Upper lobe of left lung (tissue), 6 donors: ENCODE results near the gene TARDBP. TPM values are rescaled to one million over a fixed set of nuclear protein-coding genes. Genes with fewer than 3 reads are reported as not detected.

Experiments
- ATAC-seq, 2 donors: fragments of 200-7000 bp; cut with Tn5 transposase; one replicate each; pipeline ENCODE4 v1.9.1; 2022; ENCODE audit warnings: mild to moderate bottlenecking in 2 of 2, moderate library complexity in 2 of 2; ENCODE audit not compliant: low FRiP score in 2 of 2
- DNase-seq, 2 donors: peaks; one replicate each; pipeline ENCODE4 v3.0.0-alpha.2; 2019 to 2020
- H3K27ac ChIP-seq, 4 donors: fragments of 200-600 bp; sonication (generic); one replicate each; pipeline ENCODE4 v1.5.1; 2016 to 2019
- H3K27me3 ChIP-seq, 4 donors: fragments of 200-600 bp; sonication (generic); one replicate each; pipeline ENCODE4 v1.5.1; 2017 to 2019
- H3K36me3 ChIP-seq, 4 donors: fragments of 200-600 bp; sonication (generic); one replicate each; pipeline ENCODE4 v1.5.1; 2016 to 2019
- H3K4me1 ChIP-seq, 4 donors: fragments of 200-600 bp; sonication (generic); one replicate each; pipeline ENCODE4 v1.5.1; 2018 to 2019
- H3K4me3 ChIP-seq, 4 donors: fragments of 200-600 bp; sonication (generic); one replicate each; pipeline ENCODE4 v1.5.1; 2017 to 2019; ENCODE audit warnings: mild to moderate bottlenecking in 2 of 4, moderate library complexity in 1 of 4
- H3K9me3 ChIP-seq, 4 donors: fragments of 200-600 bp; sonication (generic); one replicate each; pipeline ENCODE4 v1.5.1; 2018 to 2019
- CTCF ChIP-seq, 6 experiments: fragments of 450-650 bp in 4 of 6; fragments of 200-600 bp in 2 of 6; sonication (generic) in 2 of 6; IDR thresholded peaks; one replicate each; pipeline ENCODE4 v1.5.1; 2016 to 2019; ENCODE audit warnings: antibody characterized with exemption in 6 of 6
- EP300 ChIP-seq, 4 donors: sonication (generic); formaldehyde crosslinking; IDR thresholded peaks; one replicate each; pipeline ENCODE4 v1.5.1; 2017; ENCODE audit warnings: antibody characterized with exemption in 4 of 4, control low read depth in 2 of 4
- POLR2A ChIP-seq, 4 donors: fragments of 450-650 bp; IDR thresholded peaks; one replicate each; pipeline ENCODE4 v1.5.1; 2016 to 2017; ENCODE audit warnings: antibody characterized with exemption in 4 of 4, mild to moderate bottlenecking in 2 of 4
- POLR2AphosphoS5 ChIP-seq, 2 donors: sonication (generic); formaldehyde crosslinking; IDR thresholded peaks; one replicate each; pipeline ENCODE4 v1.5.1; 2017; ENCODE audit warnings: antibody characterized with exemption in 2 of 2
- WGBS, 2 donors: methylation state at CpG; one replicate each; pipeline ENCODE4 v1.1.5; 2017 to 2018; 5-methylcytosine and 5-hydroxymethylcytosine counted together
- total RNA-seq, 6 donors: library from RNA; depleted of rRNA in 4 of 6; stranded (reverse); fragments of >200 nt in 4 of 6; gene quantifications; one replicate each; pipeline versions ENCODE4 v1.1.0 to v1.2.1, GENCODE V29; 2016 to 2021
- donor health status: DM: no; HTN: no; CAD: no; lungs with moderate emphysema.
- donor health status: DM: no; HTN: yes; CAD: no; lungs with severe emphysema.

Gene TARDBP
- total RNA-seq, 6 donors from 2014 or later, result 108 to 388 (median 138) TPM

GRCh38 chr1:11054666-11055065 lies 42.2 kb downstream of the TARDBP start:
- DNase-seq (no peak), ATAC-seq (no peak)
- 84 to 92% methylated on average over 11 to 20 of the region's 22 CpGs for WGBS, 2 donors
- no peak overlapping the region for H3K4me3 ChIP-seq
- no peaks in the 10 kb centered on the region for H3K27me3 ChIP-seq
- no peaks in the 10 kb centered on the region for H3K9me3 ChIP-seq
- peaks cover 6 to 40% (median 31%) of the 10 kb centered on the region in 4 donors for H3K36me3 ChIP-seq
- H3K27ac ChIP-seq, result no peak overlapping the region
- H3K4me1 ChIP-seq, result peaks cover 8 to 16% (median 13%) of the 10 kb centered on the region in 4 donors
- TF ChIP-seq CTCF (IDR thresholded peaks at IDR 0.05) (no peak), POLR2AphosphoS5 (IDR thresholded peaks at IDR 0.05) (no peak), POLR2A (IDR thresholded peaks at IDR 0.05) (no peak), EP300 (IDR thresholded peaks at IDR 0.05) (no peak)

GRCh38 chr1:11055676-11056075 lies 43.2 kb downstream of the TARDBP start:
- Histone ChIP-seq H3K27ac (no peak overlapping the region), H3K36me3 (peaks cover 6 to 40% (median 31%) of the 10 kb centered on the region in 4 donors), H3K4me1 (peaks cover 10 to 18% (median 15%) of the 10 kb centered on the region in 4 donors), H3K4me3 (no peak overlapping the region), H3K9me3 (no peaks in the 10 kb centered on the region), H3K27me3 (no peaks in the 10 kb centered on the region)
- ATAC-seq (no peak), DNase-seq (no peak)
- WGBS, 2 donors, result 90 to 93% methylated on average over 3 to 12 of the region's 12 CpGs
- no peak for TF ChIP-seq EP300 (IDR thresholded peaks at IDR 0.05)
- no peak for TF ChIP-seq POLR2AphosphoS5 (IDR thresholded peaks at IDR 0.05)
- no peak for TF ChIP-seq CTCF (IDR thresholded peaks at IDR 0.05)
- TF ChIP-seq POLR2A (IDR thresholded peaks at IDR 0.05), result no peak

- Histone ChIP-seq H3K4me1 (peaks cover 17 to 26% (median 23%) of the 10 kb centered on the region in 4 donors), H3K27ac (no peak overlapping the region), H3K27me3 (no peaks in the 10 kb centered on the region), H3K4me3 (no peak overlapping the region), H3K9me3 (no peaks in the 10 kb centered on the region), H3K36me3 (peaks cover 6 to 40% (median 31%) of the 10 kb centered on the region in 4 donors)
- WGBS, 2 donors, result 91% methylated on average over 7 of the region's 7 CpGs
- DNase-seq (no peak), ATAC-seq (no peak)
- TF ChIP-seq POLR2A (IDR thresholded peaks at IDR 0.05), result no peak
Observed at GRCh38 chr1:11056504-11056903, 44.0 kb downstream of the TARDBP start.

- H3K27me3 ChIP-seq, result no peaks in the 10 kb centered on the region
- no peaks in the 10 kb centered on the region for H3K9me3 ChIP-seq
- no peak overlapping the region for H3K27ac ChIP-seq
- no peak overlapping the region for H3K4me3 ChIP-seq
- H3K4me1 ChIP-seq, result peaks cover 17 to 27% (median 23%) of the 10 kb centered on the region in 4 donors
- 86 to 95% methylated on average over 8 of the region's 8 CpGs for WGBS, 2 donors
- TF ChIP-seq EP300 (IDR thresholded peaks at IDR 0.05), result no peak
- DNase-seq (no peak), ATAC-seq (no peak)
- peaks cover 6 to 40% (median 31%) of the 10 kb centered on the region in 4 donors for H3K36me3 ChIP-seq
Observed at GRCh38 chr1:11057477-11057876, 45.0 kb downstream of the TARDBP start.

GRCh38 chr1:11058026-11058425 lies 45.6 kb downstream of the TARDBP start:
- no peaks in the 10 kb centered on the region for H3K27me3 ChIP-seq
- H3K27ac ChIP-seq, result no peak overlapping the region
- peaks cover 17 to 26% (median 21%) of the 10 kb centered on the region in 4 donors for H3K4me1 ChIP-seq
- H3K9me3 ChIP-seq, result no peaks in the 10 kb centered on the region
- H3K36me3 ChIP-seq, result peaks cover 6 to 40% (median 31%) of the 10 kb centered on the region in 4 donors
- no peak for ATAC-seq
- TF ChIP-seq EP300 (IDR thresholded peaks at IDR 0.05) (no peak), POLR2A (IDR thresholded peaks at IDR 0.05) (no peak), CTCF (IDR thresholded peaks at IDR 0.05) (no peak), POLR2AphosphoS5 (IDR thresholded peaks at IDR 0.05) (no peak)
- no peak overlapping the region for H3K4me3 ChIP-seq
- DNase-seq, result no peak
- 94 to 97% methylated on average over 14 of the region's 14 CpGs for WGBS, 2 donors

GRCh38 chr1:11058595-11059154 lies 46.2 kb downstream of the TARDBP start:
- no peak for TF ChIP-seq POLR2A (IDR thresholded peaks at IDR 0.05)
- TF ChIP-seq POLR2AphosphoS5 (IDR thresholded peaks at IDR 0.05), result no peak
- no peak for TF ChIP-seq EP300 (IDR thresholded peaks at IDR 0.05)
- TF ChIP-seq CTCF (IDR thresholded peaks at IDR 0.05), result no peak
- Histone ChIP-seq H3K9me3 (no peaks in the 10 kb centered on the region), H3K4me3 (peak overlapping the region; percentile 74 to 98 (median 92)), H3K27ac (peak overlapping the region in 1 of 4 donors; percentile 73), H3K27me3 (no peaks in the 10 kb centered on the region), H3K36me3 (peaks cover 6 to 46% (median 34%) of the 10 kb centered on the region in 4 donors), H3K4me1 (peaks cover 17 to 26% (median 20%) of the 10 kb centered on the region in 4 donors)
- DNase-seq (no peak), ATAC-seq (no peak)
- 60% methylated on average over 22 to 24 of the region's 28 CpGs for WGBS, 2 donors
